ENCODE measurements around the gene LEF1.

DNA sequence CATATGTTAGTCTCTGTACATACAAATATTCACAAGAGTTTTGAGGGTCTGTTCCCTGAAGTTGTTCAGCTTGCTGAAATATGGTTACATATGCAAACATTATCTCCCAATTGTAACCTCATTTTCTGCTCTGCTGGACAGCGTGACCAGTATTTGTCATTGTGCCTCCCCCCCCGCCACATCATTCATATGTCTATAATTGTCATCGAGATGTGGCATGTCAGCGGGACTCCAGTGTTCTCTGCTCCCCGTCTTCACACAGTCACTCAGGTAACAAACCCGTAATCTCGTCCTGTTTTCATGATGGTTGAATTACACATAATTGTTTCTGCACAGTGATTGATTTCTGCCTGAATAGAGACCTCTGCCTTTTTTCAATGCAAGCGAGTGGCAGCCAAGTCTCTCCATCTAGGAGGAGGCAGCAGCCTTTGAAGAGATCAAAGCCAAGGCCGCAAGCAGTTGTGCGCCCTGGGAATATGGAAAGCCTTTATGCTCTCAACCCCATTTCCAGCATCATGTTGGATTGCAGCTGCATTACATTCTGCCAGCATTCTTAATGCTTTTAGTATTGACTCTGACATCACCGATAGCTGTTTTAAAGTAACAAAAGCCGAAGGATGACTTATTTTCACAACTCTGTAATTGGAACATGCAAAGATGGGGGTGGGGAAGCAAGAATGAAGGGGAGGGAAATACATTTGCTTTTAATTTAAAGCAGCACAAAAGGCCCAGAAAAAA is 27.4 kb downstream of the LEF1 start:
- TF ChIP-seq, protein P1, sequence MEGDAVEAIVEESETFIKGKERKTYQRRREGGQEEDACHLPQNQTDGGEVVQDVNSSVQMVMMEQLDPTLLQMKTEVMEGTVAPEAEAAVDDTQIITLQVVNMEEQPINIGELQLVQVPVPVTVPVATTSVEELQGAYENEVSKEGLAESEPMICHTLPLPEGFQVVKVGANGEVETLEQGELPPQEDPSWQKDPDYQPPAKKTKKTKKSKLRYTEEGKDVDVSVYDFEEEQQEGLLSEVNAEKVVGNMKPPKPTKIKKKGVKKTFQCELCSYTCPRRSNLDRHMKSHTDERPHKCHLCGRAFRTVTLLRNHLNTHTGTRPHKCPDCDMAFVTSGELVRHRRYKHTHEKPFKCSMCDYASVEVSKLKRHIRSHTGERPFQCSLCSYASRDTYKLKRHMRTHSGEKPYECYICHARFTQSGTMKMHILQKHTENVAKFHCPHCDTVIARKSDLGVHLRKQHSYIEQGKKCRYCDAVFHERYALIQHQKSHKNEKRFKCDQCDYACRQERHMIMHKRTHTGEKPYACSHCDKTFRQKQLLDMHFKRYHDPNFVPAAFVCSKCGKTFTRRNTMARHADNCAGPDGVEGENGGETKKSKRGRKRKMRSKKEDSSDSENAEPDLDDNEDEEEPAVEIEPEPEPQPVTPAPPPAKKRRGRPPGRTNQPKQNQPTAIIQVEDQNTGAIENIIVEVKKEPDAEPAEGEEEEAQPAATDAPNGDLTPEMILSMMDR (IDR thresholded peaks at IDR 0.05): no peak
- TF ChIP-seq POLR2A (IDR thresholded peaks at IDR 0.05): no peak
- TF ChIP-seq POLR2AphosphoS5 (IDR thresholded peaks at IDR 0.05; ENCODE audit: insufficient read depth in 1 of 2, low read depth in 1 of 2): no peak
